Activated CD4-positive, alpha-beta T cell treated with anti-CD3 and anti-CD28 coated beads, Interleukin-2, amount 50 U/mL, for 16 hours (primary cell): Measurements from ENCODE around the gene HOXD9.

Experiments
- DNase-seq: peaks from one replicate; pipeline ENCODE4 v3.0.0-alpha.2; 2020

HOXD9 gene

DNA sequence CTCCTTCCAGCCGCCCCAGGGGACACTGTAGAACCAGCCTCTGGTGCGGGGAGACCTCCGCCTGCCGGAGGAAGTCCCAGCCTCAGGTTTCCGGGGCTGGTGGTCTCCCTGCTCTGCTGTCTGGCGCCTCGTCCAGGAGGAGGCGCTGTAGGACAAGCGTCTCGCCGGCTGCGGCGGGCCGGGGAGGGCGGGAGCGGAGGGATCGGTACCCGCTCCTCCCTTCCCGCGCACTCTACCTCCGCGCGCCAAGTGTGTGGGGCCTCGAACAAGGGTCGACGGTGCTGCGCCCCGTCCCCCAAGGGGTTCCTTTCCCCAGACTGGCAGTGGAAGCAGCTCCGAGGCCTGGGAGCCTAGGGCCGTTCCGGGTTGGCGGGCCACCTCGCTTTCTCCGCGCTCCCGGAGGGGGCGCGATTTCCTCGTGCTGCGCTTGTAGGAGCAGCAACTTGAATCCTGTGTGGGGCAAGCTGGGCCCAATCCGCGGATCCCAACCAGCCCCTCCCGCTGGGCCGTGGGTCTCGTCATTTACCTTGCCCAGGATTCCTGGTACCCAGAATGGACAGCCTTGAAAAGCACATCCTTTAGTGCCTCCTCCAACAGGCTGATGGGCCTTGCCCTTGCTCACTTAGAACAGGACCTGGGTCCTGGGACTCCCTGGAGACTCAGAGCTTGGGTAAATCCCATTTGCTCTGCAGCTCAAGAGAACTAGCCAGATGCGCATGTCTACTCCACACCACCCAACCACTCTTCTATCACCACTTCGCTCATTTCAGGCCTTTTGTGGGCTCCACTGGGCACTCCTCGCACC, 18.2 kb downstream of the HOXD9 start:
- DNase-seq = peak; percentile 68

DNA sequence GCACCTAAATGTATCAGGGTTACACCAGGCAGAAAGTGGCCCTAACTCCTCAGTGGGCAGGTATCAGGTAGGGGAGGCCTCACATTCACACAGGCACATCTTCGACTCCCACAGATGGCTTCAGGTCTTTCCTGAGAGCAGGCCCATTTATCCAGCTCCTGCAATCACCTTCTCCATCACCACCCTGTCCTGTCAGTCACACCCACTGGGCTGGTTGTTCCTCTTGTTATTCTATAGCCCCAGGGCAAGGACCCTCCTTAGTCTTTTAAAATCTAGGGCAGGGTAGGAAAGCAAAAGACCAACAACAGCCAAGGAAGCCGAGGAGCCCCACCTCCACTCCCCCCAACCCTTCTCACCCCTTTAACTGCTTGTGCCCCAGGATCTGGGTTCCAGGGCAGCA, 19.8 kb downstream of the HOXD9 start:
- DNase-seq = no peak

GRCh38 chr2:176145085-176145969, 22.8 kb downstream of the HOXD9 start:
- DNase-seq = no peak

GRCh38 chr2:176146101-176146500, 23.6 kb downstream of the HOXD9 start:
- DNase-seq = no peak

- no peak for DNase-seq
These were observed 24.1 kb downstream of the HOXD9 start for GRCh38 chr2:176146645-176147044.

GRCh38 chr2:176147210-176147799, 24.8 kb downstream of the HOXD9 start:
- no peak for DNase-seq

DNA sequence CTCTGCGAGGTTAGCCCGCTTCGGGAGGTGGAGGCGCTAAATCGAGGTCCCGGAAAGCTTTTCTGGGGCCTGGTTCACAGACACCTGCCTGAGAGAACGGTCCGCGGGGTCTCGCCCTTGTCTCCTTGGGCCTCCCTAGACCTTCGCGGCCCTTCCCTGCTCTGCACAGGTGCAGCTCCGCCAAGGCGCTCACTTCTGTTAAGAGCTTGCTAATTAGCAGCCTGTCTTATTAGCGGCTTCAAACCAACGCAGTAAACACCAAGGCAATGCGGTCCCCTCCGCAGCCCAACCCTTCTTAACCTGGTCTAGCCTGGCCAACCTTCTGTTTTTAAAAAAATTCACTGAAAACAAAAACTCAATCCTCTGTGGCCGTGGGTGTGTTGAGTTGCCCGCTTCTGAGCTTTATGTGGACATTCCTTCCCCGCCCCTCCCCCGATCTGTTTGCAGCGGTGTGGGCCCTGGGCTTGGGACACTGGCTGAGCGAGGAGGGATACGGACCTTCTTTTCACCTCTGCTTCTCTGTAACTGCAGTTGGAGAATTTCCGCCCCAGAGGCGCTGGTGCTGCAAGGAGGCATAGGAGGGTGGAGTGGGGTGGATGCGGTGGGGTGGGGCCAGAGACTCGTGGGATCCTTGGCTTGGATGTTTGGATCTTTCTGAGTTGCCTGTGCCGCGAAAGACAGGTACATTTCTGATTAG, 25.4 kb downstream of the HOXD9 start:
- DNase-seq = no peak

DNA sequence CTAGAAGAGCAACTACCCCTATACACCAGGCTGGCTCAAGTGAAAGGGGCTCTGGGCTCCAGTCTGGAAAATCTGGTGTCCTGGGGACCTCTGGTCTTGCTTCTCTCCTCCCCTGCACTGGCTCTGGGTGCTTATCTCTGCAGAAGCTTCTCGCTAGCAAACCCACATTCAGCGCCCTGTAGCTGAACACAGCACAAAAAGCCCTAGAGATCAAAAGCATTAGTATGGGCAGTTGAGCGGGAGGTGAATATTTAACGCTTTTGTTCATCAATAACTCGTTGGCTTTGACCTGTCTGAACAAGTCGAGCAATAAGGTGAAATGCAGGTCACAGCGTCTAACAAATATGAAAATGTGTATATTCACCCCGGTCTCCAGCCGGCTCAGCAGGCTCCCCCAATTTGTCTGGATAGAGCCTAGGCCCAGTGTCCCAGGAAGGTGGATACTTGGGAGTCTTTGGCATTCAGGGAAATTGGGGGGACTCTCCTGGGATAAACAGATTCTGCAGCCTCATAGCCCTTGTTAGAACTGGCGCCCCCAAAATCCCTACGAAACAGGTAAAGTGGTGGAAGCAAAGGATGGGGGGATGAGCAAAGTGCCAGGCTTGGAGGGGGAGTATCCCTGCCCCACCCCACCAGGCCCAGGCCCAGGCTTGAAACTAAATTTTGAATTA, 26.4 kb downstream of the HOXD9 start:
- DNase-seq = no peak

GRCh38 chr2:176149481-176149938, 27.0 kb downstream of the HOXD9 start:
- no peak for DNase-seq

- no peak for DNase-seq
These were observed 27.5 kb downstream of the HOXD9 start for GRCh38 chr2:176149939-176150583.

- no peak for DNase-seq
These were observed 28.3 kb downstream of the HOXD9 start for GRCh38 chr2:176150584-176151441.

DNA sequence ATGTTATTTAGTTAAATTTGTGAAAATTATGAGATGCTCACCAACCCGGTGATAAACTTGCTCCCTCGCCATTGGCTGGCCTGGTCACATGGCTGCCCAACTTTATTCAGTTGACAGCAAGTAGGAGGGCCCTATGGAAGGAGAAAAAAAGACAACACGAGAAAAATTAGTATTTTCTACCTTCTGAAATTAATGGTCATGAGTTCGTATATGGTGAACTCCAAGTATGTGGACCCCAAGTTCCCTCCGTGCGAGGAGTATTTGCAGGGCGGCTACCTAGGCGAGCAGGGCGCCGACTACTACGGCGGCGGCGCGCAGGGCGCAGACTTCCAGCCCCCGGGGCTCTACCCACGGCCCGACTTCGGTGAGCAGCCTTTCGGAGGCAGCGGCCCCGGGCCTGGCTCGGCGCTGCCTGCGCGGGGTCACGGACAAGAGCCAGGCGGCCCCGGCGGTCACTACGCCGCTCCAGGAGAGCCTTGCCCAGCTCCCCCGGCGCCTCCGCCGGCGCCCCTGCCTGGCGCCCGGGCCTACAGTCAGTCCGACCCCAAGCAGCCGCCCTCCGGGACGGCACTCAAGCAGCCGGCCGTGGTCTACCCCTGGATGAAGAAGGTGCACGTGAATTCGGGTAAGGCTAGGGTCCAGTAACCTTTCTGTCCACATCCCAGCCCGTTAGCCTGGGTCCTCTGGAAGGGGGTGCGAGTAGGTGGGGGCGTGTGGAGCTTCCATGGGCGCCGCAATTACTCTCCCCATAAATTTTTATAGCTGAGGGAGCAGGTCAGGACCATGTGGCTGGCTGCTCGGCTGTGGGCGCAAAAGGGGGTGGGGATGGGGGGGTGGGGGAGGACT, 29.1 kb downstream of the HOXD9 start, which contains the start of gene HOXD4:
HOXD4 (plus strand) TSS at position 109 of the 846 bp plus-strand sequence; CDS start at position 193, 84 bp downstream.
- DNase-seq = no peak

DNA sequence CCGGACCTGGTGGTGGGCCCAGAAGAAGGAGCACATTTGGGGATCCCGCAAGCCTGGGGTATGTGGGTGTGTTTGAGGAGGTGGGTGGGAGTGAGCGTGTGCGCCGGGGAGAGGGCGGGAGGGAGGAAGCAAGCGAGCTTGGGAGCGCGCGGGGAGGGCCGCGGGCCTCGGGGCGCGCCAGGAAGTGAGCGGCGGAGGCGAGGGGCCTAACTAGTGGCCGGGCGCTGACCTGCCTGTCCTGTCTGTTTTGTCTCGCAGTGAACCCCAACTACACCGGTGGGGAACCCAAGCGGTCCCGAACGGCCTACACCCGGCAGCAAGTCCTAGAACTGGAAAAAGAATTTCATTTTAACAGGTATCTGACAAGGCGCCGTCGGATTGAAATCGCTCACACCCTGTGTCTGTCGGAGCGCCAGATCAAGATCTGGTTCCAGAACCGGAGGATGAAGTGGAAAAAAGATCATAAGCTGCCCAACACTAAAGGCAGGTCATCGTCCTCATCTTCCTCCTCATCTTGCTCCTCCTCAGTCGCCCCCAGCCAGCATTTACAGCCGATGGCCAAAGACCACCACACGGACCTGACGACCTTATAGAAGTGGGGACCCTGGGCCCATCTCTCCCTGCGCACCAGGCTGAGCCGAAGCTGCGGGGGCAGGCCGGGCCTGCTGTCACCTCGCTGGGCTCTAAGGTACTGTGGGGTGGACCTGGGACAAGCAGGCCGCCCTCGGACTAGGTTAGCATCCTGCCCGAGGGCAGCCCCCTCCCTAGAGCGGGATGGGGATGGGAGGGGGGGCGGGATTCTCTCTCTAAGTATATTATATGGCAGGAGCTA, 30.0 kb downstream of the HOXD9 start:
- no peak for DNase-seq

DNA sequence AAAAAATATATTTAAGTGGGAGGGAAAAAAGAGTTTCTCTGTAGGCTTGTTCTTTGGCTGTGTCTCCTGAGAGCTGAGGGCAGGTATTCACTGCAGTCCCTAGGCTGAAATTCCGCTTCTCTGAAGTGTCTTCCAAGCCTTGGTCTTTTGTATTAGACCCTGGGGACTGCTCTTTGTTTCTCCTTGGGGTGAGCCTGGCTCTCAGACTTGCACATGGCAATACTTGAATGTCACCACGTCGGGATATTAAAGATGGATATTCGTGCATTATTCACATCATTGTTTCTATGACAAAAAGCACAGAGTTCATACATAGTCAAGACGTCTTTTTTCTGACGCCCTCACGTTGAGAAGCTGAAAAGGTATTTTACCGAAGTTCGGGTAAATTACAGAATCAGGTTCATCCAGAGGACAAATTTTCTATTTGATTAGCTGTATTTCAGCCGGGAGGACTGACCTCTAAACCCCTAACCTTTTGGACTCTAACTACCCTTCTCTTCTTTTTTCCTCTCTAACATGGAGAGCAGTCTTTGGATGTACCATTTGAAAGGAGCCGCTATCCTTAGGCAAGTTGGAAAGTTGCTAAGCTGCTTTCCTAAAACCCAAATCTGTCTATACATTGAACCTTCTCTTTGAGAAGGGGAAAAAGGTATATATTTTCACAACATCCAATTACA, 32.2 kb downstream of the HOXD9 start:
- no peak for DNase-seq

DNA sequence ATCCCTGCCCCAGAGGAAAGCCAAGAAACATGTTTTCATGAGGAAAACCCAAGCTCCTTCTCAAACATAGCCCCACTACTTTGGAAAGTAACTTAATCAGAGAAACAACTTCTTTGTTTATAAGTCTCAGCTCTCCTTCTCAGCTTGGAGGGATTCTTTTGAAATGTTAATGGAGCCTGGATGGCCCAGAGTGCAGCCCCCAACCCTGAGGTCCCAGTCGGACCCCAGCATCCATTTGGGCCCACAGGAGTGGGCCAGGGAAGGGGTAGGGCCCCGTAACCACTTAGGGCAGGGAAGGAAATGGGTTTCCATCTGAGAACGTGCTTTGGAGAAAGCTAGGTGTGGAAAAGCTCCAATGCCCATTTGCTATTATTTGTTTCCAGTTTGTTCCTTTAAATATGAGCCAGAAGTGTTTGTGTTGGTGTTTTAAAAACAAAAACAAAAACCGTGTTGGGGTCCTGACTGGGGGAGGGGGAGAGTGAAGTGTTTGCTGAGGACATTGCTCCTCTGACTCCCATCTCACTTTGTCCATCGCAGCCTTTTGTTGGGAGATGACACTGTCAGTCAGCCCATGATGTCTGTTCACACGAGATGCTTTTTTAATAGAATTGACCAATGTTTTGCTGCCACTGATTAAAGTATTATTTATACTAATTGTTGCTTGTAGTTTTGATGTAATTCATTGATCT, 33.0 kb downstream of the HOXD9 start:
- DNase-seq = no peak

GRCh38 chr2:176156301-176156806, 33.8 kb downstream of the HOXD9 start:
- no peak for DNase-seq

DNA sequence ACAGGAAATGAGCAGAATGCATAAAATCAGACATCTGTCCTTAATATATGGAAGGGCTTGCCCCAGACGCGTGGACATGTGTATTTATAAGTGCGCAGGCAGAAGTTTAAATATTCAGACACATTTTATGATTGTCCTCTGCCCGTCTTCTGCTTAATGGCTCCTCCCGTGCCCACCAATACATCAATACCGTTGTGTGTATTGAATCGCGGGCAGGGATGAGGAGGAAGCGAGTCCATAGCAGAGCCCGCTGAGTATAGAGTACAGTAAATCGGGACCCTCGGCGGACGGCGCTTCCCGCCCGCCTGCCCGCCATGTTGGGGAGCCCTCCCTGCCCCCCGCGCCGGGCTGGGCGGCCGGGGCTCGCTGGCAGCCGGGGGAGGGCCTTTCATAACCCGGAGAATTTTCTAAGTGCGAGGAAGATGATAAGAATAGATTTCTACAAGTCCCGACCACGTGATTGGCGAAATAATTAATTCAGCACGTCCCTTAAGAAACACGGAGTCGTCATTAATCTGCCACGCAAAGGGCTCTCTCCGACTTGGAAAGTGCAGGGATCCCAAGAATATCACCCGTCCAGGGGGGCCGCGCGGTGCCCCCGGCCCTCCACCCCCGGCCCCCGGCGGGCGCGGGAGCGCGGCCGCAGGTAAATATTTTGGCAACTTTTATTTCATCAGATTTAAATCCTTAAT, 34.4 kb downstream of the HOXD9 start, which contains the start of gene HOXD3:
HOXD3 (plus strand) TSS at position 501 of the 692 bp plus-strand sequence. CDS start 11,808 bp downstream, outside the sequence.
- DNase-seq = no peak
